M059J (cell line): ENCODE results near the gene FOXJ3. TPM values are rescaled to one million over a fixed set of nuclear protein-coding genes. Genes with fewer than 3 reads are reported as not detected.

Experiments
- DNase-seq: peaks from one replicate; pipeline ENCODE4 v3.0.0-alpha.2; 2012; ENCODE audit warnings: low read depth
- total RNA-seq: library from RNA; depleted of rRNA; stranded (reverse); fragments of >200 nt; shearing (Covaris generic); gene quantifications from 2 replicates; pipeline ENCODE4 v1.2.3, GENCODE V29; 2014

The FOXJ3 gene
- total RNA-seq, 1 experiment from 2014 or later = 31.9 TPM

DNA sequence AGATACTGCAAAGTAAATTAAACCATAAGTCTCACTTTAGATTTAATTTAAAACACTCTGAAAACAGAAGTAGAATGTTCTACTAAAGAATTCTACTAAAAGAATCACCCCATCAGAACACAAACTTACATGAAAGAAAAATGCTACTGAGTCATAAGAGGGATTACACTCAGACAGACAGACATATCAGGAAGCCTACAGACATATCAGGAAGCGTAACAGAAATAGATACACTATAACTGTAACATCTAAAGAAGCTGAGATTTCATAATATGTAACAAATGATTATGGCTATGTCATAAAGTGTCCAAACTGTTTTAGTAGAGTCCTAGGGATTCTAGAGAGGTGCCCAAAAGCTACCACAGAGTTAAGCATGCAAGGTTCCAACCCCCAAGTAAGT is 23.9 kb downstream of the FOXJ3 start:
- DNase-seq = no peak

DNA sequence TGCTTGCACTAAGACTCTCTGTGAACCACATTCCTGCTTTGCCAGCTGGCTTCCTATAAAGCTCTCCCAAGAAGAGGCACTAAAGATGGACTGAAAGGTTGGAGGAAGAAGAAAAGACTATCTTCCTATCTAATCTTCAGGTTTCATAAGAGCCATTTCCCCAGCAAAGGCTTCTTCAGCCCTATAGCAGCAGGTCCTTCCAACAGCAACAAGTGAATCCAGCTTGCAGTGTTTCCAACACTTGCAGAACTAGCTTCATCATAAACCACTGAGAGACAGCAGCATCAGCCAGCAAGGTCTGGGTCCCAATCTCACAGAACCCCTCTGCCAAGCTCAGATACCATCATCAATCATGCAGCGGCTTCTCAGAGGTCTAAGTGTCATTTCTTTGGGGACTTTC is 28.1 kb downstream of the FOXJ3 start:
- DNase-seq = no peak

DNA sequence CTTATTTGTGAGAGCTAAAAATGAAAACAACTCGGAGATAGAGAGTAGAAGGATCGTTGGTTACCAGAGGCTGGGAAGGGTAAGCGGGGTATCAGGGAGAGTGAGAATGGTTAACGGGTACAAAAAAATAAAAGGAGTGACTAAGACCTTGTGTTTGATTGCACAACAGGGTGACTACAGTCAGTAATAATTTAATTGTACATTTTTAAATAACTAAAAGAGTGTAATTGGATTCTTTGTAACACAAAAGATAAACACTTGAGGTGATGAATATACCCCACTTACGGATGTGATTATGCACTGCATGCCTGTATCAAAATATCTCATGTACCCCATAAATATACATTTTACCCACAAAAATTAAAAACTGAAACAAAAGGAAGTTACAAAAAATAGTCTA is 29.4 kb downstream of the FOXJ3 start:
- DNase-seq = peak; percentile 18

DNA sequence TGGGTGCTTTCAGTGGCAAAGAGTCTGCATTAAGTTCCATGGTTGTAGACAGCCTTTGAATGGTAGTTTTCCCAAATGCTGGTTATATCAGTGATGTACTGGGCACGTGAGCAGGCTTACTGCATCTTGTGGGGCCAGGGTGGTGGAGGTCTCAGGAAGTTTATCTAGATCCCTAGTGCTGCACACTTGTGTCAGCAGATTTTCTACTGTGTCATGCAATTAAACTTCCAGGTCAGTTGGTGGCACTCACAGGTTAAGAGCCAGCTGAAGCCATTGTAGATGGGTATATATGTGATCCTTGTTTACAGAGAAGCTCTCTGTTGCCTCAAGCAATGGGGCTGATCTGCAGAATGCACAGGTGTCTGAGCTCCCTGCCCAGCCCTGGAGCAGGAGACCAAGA is 33.0 kb downstream of the FOXJ3 start:
- no peak for DNase-seq

DNA sequence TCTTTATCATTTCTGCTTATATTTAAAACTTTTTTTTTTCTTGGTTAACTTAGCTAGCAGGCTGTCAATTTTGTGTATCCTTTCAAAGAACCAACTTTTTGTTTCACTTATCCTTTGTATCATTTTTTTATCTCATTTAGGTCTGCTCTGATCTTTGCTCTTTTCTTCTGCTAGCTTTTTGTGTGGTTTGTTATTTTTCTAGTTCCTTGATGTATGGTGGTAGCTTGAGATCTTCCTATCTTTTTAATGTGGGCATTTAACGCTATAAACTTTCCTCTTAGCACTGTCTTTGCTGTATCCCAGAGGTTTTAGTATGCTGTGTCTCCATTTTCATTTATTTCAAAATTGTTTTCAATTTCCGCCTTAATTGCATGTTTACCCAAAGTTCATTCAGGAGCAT is 36.5 kb downstream of the FOXJ3 start:
- DNase-seq = no peak

DNA sequence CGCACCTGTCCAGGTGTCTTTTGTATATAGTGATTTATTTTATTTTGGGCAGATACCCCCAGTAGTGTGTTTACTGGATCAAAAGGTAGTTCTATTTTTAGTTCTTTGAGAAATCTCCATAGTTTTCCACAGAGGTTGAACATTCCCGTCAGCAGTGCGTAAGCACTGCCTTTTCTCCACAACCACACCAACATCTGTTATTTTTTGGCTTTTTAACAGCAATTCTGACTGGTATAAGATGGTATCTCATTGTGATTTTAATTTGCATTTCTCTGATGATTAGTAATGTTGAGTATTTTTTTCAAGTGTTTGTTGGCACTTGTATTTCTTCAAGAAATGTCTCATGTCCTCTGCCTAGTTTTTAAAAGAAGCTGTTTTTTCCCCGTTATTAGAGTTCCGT is 39.2 kb downstream of the FOXJ3 start:
- DNase-seq = no peak

DNA sequence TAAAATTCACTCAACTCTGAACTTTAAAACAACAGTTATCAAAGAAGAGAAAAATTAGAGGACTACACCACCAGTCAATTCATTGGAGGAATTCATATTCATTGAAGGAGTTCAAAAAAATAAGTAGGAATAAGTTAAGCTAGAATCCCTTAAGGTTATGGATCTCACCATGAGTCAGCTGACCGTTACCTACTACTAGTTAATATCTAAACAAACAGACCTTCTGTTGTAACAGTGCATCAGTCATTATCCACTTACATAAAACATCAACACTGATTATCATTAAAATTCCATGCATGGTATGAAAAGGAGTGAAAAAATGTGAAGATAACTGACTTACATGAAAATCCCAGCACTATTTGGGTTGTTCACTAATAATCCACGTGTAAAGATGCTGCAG is 44.9 kb downstream of the FOXJ3 start:
- DNase-seq = peak; percentile 12

DNA sequence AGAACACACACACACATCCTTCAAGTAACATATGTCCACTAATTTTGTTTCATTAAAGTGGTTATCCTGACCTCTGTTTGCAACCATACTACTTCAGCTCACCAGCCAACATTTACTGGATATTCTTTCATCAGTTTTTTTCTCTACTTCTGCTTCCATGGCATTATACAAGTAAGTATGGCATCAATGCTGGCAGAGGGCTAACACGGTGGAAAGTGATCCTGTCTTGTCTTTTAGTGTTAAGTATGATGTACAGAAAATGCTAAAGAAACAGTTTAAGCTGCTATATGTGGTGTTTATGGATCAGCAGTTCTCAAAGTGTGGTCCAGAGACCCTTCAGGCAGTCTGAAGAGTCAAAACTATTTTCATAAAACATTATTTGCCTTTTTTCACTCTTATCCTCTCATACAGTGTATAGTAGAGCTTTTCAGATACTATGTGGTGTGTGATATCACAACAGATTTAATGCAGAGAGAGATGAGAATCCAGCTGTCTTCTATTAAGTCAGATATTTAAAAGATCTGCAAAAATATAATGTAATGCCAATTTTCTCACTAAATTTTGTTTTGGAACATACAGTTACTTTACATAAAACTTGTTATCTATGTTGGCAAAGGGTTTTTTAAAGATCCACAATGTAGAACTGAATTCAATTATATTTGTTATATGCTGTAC is 46.6 kb downstream of the FOXJ3 start:
- DNase-seq = no peak

DNA sequence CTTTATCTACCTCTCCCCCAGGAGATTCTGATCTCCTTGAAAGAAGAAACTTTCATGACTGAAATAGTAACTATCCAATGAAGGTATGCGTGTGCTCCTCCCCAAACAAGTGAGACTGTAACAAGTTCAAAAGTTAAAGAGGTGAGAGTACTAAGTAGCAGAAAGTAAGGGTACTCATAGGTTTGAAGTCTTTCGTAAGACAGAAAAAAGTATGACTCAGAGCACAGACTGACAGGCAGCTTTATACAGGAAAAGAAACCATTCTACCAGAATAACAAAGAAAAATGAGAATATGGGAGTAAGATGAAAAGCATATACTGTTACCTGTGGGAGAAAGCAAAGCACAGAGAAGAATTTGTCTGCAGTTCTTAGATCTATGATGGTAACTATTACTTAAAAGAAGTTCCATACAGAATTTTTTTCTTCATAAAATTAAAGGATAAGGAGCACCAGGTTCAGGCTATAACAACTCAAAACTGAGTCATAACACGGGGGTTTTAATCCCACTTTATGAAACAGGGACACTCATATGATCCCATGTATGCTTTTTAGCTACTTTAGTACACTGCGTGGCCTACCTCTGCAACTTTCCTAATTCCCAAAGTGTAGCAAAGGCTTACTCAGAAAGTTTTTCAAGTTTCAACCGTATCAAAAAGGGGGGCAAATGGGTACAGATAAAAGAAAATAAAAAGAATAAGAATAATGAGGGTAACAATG is 52.0 kb downstream of the FOXJ3 start:
- DNase-seq = peak; percentile 20

DNA sequence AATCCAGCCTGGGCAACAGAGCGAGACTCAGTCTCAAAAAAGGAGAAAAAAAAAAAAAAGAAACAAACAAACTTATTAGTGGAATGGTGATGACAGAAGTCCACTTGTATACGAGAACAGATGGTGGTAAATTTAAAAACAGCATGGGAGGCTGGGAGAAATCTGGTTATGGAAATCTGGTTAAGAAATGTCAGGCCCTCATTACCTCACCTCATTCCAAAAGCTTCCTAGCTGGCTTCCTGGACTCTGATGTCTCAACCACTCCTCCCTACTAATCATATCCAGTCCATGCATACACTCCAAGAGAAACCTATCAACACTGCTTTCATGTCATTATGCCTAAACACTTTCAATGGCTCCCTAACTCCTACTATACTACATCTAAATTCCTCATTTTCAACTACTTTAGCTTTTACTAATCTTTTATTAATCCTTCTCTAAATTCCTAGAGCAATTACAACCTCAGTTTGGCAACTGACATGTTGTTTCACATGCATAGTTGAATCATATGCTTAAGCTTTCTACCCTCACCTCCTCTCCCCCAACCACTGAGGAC is 52.9 kb downstream of the FOXJ3 start:
- DNase-seq = no peak

DNA sequence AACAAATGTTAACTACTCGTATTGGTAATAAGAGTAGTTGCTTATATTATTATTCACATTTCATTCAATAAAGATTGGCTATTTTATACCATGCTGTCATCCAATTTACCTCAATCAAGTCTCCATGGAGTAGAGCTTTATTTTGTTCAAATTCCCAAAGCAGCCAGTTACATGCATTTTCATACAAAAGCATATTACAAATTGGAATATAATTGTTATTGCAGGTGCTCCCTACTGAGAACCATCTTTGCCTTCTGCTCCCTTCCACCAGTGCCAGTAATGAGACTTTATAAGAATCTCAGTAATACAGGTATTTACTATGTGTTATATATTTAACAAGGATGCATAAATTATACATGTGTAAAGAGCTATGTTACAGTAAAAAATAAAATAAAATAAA is 54.2 kb downstream of the FOXJ3 start:
- no peak for DNase-seq

DNA sequence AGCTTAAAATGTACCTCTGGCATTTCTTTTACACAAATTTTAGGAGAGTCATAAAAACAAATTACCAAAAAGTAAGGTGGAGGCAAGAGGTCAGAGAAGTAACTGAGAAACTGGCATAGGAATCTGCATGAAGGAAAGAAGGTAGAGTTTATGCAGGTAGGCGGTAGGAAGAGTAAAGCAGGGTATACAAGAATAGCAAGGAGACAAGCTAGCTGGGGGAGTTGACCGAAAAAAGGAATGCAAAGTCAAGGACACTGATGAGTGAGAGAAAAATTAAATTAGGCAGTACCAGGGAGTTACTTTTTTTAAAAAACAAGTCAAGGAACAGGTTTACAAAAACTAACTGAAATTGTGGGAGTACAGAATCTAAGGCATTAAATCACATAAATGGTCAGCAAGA is 56.0 kb downstream of the FOXJ3 start:
- DNase-seq = no peak

DNA sequence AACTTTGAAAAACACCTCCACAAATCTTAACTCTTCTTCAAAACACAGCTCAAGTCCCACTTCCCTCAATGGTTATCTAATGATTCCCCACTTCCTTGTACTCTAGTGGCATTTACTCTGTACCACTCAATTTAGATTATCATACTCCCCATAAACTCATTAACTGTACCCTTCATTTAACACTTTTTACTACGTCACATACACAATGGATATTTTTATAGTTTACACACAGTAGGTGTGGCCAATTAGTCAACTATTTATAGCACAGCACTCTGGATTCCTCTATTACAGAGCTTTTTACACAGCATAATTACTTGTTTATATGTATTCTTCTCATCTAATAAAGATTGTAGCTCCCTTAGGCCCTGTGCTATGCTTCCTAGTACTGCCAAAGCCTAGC is 62.1 kb downstream of the FOXJ3 start:
- DNase-seq = no peak

DNA sequence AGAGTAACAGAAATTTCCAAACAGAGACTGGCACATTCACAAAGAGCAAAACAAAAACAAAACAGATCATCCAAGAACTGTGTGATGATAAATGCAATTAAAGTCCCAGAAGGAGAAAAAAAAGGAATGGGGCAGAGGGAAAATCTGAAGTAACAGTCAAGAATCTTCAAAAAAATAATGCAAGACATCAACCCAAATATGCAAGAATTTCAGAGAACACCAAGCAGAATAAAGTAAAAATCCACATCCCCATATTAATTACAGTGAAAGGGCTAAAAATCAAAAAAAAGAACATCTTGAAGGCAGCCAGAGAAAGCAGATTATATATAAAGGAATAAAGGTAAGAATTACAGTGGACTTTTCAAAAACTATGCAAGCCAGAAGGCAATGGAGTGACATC is 67.1 kb downstream of the FOXJ3 start:
- DNase-seq = no peak

DNA sequence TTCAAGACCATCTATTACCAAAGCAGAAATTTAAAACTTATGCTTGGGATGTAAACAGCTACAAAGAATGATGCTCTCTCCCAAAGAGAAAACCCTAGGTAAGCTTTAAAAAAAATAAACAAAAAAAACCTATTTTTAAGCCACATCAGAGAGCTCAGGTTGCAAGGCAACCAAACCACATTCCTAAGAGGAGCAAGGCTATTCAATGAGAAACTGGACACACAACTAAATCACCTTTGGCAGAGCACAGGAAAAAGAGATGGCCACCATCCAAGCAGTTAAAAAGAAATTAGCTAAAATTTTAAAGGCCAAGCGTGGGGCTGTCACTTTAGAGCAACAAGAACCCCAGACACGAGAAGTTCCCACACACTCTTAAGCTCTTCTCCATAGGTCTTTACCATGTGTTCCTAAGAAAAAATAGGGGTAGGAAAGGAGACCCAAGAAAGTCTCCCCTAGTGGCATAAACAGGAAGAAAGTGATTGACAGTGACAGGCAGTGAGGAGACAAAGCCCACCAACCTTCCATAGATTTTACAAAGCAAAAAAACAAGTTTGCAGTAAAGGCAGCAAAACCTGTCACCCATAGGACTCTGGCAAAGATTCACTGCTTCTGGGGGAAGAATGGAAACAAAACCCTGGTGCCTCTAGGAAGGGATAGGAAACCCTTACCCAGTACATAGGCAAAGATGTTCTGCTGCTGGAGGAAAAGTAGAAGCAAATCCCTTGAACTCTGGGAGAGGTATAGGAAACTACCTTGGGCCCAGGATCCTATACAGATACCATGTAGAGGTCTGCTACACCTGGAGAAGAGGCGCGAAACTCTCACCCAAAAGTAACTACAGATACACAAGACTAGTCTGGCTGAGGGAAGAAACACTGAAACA is 68.5 kb downstream of the FOXJ3 start:
- DNase-seq = peak; percentile 74

DNA sequence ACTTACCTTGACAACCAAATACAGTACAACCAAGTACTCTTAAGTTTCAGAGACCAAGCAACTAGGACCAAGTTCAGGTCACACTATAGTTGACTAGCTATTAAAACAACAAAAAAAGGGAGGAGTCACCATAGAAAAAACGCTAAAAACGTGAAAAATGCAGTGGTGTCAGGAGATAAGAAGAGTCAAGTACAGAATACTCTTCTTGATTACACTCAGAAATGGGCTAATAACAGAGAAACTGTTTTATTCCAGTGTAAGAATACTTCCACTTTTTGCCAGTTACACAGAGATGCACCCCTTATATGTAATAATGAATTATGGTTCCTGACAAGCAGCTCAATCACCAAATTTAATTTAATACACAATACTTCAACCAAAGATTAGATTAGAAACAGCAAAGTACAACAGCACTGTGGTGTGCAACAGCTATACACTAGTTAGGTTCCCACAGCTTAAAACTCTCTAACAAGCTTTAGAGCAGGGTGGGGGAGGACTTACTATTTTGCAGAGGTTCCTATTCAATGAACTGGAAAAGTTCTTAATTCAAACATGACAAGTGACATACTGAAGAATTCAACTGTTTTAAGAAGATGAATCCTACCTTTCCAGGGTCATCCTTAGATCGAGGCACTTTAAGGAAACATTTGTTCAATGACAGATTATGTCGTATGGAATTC is 70.4 kb downstream of the FOXJ3 start:
- DNase-seq = no peak

DNA sequence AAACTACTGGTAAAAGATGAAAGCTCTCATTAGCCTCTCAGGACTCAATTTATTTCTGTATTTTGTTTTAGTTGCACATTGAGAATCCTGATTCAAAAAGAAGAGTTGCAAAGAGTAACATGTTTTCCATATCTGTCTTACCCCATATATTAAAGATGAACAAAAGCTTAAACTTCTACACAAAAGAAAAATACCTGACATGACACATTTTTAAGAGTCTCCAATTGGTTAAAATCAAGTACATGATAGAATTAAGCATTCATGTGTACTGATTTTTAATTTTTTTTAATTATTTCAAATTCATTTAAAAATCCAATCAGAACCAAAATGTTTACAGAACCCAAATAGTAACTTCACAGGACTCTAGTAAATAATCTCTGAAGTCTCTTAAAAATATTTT is 72.0 kb downstream of the FOXJ3 start:
- no peak for DNase-seq

DNA sequence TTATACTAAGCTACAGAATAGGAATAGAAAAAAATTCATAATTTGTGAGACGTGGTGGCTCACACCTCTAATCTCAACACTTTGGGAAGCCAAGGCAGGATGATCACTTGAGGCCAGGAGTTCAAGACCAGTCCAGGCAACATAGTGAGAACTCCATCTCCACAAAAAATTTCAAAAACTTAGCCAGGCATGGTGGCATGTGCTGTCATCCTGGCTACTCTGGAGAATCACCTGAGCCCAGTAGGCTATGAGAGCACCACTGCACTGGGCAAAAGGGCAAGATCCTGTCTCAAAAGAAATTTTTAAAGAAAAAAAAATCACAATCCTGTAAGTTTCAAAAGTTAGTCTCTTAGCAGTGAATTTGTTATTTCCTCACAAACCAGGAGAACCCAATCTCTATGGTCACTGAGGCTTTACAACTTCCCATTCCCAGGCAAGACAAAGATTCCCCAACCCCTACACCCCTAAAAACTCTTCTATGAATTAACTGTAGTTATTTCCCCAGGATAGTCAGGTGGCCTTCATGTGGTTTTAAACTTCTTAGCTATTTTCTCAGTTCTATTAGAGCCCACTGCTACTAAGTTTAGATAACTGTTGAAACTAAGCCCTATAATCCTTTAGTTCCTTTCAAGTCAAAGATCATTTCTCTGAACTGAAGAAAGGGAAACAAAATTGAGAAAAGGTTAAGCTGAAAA is 74.5 kb downstream of the FOXJ3 start:
- no peak for DNase-seq

DNA sequence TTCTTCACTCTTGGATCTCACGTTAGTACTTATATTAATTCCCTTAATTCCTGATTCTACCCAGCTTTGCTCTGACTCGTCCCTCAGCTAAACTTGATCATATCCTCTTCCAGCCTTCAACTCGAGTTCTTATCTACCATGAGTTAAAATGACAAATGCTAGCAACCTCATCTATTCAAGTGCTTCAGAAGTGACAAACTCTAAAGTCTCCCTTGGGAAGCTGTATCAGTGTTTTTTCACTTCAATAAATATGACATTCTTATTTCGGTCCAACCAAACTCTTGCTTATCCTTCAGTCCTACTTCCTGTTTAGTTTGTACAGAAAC is 75.3 kb downstream of the FOXJ3 start:
- DNase-seq = peak; percentile 31

DNA sequence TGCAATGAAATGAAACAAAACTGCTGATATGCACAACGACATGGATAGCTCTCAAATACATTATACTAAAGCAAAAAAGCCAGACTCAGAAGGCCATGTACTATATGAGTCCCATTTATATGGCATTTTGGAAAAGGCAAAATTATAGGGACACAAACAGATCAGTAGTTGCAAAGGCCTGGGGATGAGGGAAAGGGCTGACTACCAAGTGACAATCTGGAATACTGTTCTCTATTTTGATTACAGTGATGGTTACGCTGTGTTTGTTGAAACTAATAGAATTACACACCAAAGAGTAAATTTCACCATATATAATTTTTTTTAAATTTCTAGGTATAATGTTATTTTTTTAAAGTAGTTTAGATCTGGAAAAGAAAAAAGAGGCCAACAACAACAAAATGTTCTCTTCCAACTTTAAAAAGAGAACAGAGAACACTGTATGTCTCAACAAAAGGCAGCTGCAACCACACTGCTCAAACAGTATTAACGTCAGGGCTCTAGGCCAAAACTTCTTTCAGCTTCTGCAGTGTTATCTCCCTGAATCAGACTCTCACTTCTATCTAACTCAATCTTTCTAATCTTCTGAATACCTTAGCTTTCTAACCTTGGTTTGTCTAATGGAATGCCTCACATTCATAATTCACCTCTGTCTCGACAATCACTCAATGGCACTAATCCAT is 75.8 kb downstream of the FOXJ3 start:
- peak; percentile 36 for DNase-seq

DNA sequence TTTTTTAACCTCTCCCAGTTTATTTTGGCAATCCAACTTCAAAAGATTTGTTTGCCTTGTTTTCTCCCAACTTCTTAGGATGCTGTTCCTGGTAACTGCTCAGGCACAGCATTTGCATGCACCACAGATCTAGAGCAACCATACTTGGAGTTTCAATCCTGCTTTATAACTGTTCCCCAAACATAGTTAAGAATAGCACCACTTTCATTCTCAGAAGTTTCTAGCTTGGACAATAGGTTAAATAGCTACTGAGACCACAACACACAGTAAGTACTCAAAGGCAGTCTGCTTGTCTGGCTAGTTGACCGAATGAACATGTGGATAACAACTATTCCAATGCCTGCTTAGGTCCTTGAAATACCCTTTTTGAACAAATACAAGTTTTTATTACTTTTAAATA is 76.8 kb downstream of the FOXJ3 start:
- DNase-seq = no peak
